GM23338 (cell line): Measurements from ENCODE around the gene PUM1. TPM values are rescaled to one million over a fixed set of nuclear protein-coding genes. Genes with fewer than 3 reads are reported as not detected.

Source experiments
- ATAC-seq: fragments of 200-7000 bp; cut with Tn5 transposase; 3 replicates; pipeline ENCODE4 v1.9.1; 2020
- DNase-seq: peaks from one replicate; pipeline ENCODE4 v3.0.0-alpha.2; 2015; ENCODE audit warnings: low spot score
- H2AFZ ChIP-seq: fragments of 200-600 bp; sonication (generic); 2 replicates; pipeline ENCODE4 v1.8.0; 2016; ENCODE audit warnings: antibody characterized with exemption, mild to moderate bottlenecking, moderate library complexity
- H3F3A ChIP-seq: fragments of 200-600 bp; sonication (generic); replicated peaks from 2 replicates; pipeline ENCODE4 v1.8.0; 2017; ENCODE audit warnings: antibody characterized with exemption, mixed run types, low read depth
- H3K27ac ChIP-seq: fragments of 200-600 bp; sonication (generic); 2 replicates; pipeline ENCODE4 v1.6.1; 2016; ENCODE audit warnings: low read depth
- H3K27me3 ChIP-seq: fragments of 200-600 bp; sonication (generic); 2 replicates; pipeline ENCODE4 v1.8.0; 2016; ENCODE audit warnings: mild to moderate bottlenecking, mixed run types, moderate library complexity; ENCODE audit not compliant: insufficient read depth
- H3K36me3 ChIP-seq: fragments of 200-600 bp; sonication (generic); 2 replicates; pipeline ENCODE4 v1.8.0; 2016; ENCODE audit warnings: mild to moderate bottlenecking; ENCODE audit not compliant: insufficient read depth
- H3K4me1 ChIP-seq: fragments of 200-600 bp; sonication (generic); 2 replicates; pipeline ENCODE4 v1.8.0; 2016; ENCODE audit warnings: mild to moderate bottlenecking, moderate library complexity; ENCODE audit not compliant: insufficient read depth
- H3K4me2 ChIP-seq: fragments of 200-600 bp; sonication (generic); 2 replicates; pipeline ENCODE4 v1.7.1; 2017; ENCODE audit warnings: mixed run types
- H3K4me3 ChIP-seq: fragments of 200-600 bp; sonication (generic); 2 replicates; pipeline ENCODE4 v1.6.1; 2016; ENCODE audit warnings: mixed run types
- H3K79me2 ChIP-seq: fragments of 200-600 bp; sonication (generic); replicated peaks from 2 replicates; pipeline ENCODE4 v1.8.0; 2017; ENCODE audit warnings: mild to moderate bottlenecking; ENCODE audit not compliant: insufficient read depth
- H3K9me2 ChIP-seq: fragments of 200-600 bp; sonication (generic); 2 replicates; pipeline ENCODE4 v1.8.0; 2017; ENCODE audit not compliant: insufficient read depth
- H4K20me1 ChIP-seq: fragments of 200-600 bp; sonication (generic); replicated peaks from 2 replicates; pipeline ENCODE4 v1.8.0; 2017; ENCODE audit warnings: mild to moderate bottlenecking; ENCODE audit not compliant: insufficient read depth
- H3K27ac Mint-ChIP-seq: 2 replicates; pipeline ENCODE4 v1.8.0; 2020; ENCODE audit warnings: inconsistent platforms, mild to moderate bottlenecking, moderate library complexity, mixed read lengths
- H3K27me3 Mint-ChIP-seq: 3 replicates; pipeline ENCODE4 v1.8.0; 2022; ENCODE audit warnings: low read depth, mild to moderate bottlenecking, moderate library complexity, mixed read lengths, inconsistent platforms; ENCODE audit not compliant: insufficient read depth, poor library complexity
- H3K36me3 Mint-ChIP-seq: 3 replicates; pipeline ENCODE4 v1.8.0; 2021; ENCODE audit warnings: low read depth, mild to moderate bottlenecking, inconsistent platforms, moderate library complexity, mixed read lengths
- H3K4me1 Mint-ChIP-seq: 3 replicates; pipeline ENCODE4 v1.8.0; 2020; ENCODE audit warnings: mild to moderate bottlenecking, inconsistent platforms, mixed read lengths
- H3K4me3 Mint-ChIP-seq: 3 replicates; pipeline ENCODE4 v1.8.0; 2021; ENCODE audit warnings: moderate library complexity, mild to moderate bottlenecking, inconsistent platforms, mixed read lengths
- H3K9me3 Mint-ChIP-seq: 3 replicates; pipeline ENCODE4 v1.8.0; 2020; ENCODE audit warnings: moderate library complexity, mild to moderate bottlenecking, inconsistent platforms, mixed read lengths
- CREB1 ChIP-seq: fragments of 250-450 bp; sonication (Bioruptor Pico); IDR thresholded peaks from 2 replicates; pipeline ENCODE4 v1.5.0; 2020; ENCODE audit warnings: low read depth, mild to moderate bottlenecking, moderate library complexity
- EZH2 ChIP-seq: fragments of 200-600 bp; sonication (generic); IDR thresholded peaks from one replicate; pipeline ENCODE4 v1.8.0; 2017; ENCODE audit warnings: antibody characterized with exemption, mild to moderate bottlenecking, low read depth; ENCODE audit not compliant: unreplicated experiment
- EZH2phosphoT487 ChIP-seq: fragments of 200-600 bp; sonication (generic); IDR thresholded peaks from one replicate; pipeline ENCODE4 v1.8.1; 2018; ENCODE audit warnings: antibody characterized with exemption; ENCODE audit not compliant: unreplicated experiment
- JUNB ChIP-seq: IDR thresholded peaks from one replicate; pipeline ENCODE4 v1.6.1; 2016; ENCODE audit warnings: antibody characterized with exemption; ENCODE audit not compliant: unreplicated experiment
- NANOG ChIP-seq: IDR thresholded peaks from 2 replicates; pipeline ENCODE4 v1.6.1; 2016; ENCODE audit warnings: antibody characterized with exemption, borderline replicate concordance
- POLR2AphosphoS5 ChIP-seq: IDR thresholded peaks from 2 replicates; pipeline ENCODE4 v1.6.1; 2016; ENCODE audit warnings: antibody characterized with exemption, low read depth
- STAT1 ChIP-seq: IDR thresholded peaks from one replicate; pipeline ENCODE4 v1.6.1; 2016; ENCODE audit warnings: antibody characterized with exemption; ENCODE audit not compliant: unreplicated experiment
- ZNF114 ChIP-seq: fragments of 250-450 bp; sonication (Bioruptor Pico); IDR thresholded peaks from 2 replicates; pipeline ENCODE4 v1.5.0; 2020; ENCODE audit warnings: mild to moderate bottlenecking, moderate library complexity
- ZNF331 ChIP-seq: fragments of 250-450 bp; sonication (Bioruptor Pico); IDR thresholded peaks from 2 replicates; pipeline ENCODE4 v1.5.0; 2020; ENCODE audit warnings: low read depth, mild to moderate bottlenecking, moderate library complexity
- polyA plus RNA-seq: library from polyadenylated mRNA; unstranded; fragments of >200 nt; fragmentation: Nextera tagmentation; extraction: Ambion mirVana; gene quantifications from 2 replicates; pipeline ENCODE4 v1.2.1, GENCODE V29; 2016
- total RNA-seq: library from RNA; depleted of rRNA; stranded (reverse); fragments of >200 nt; shearing (Covaris generic); gene quantifications from 2 replicates; pipeline ENCODE4 v1.2.3, GENCODE V29; 2014
- TF ChIP-seq, protein P1 (sequence below): IDR thresholded peaks from one replicate; pipeline ENCODE4 v1.6.1; 2018; ENCODE audit warnings: antibody characterized with exemption; ENCODE audit not compliant: unreplicated experiment
- TF ChIP-seq, protein P2 (sequence below): fragments of 250-450 bp; sonication (Bioruptor Pico); IDR thresholded peaks from 2 replicates; pipeline ENCODE4 v1.5.0; 2020; ENCODE audit warnings: mild to moderate bottlenecking, moderate library complexity
- TF ChIP-seq, protein P3 (sequence below), 2 experiments: fragments of 200-600 bp in 1 of 2; sonication (generic) in 1 of 2; conservative IDR thresholded peaks; 2 replicates each; pipeline versions ENCODE4 v1.5.1 to v1.6.1; 2016 to 2017; ENCODE audit warnings: antibody characterized with exemption in 2 of 2, low read depth in 2 of 2, mild to moderate bottlenecking in 2 of 2, moderate library complexity in 1 of 2
- TF ChIP-seq, protein P4 (sequence below): IDR thresholded peaks from 2 replicates; pipeline ENCODE4 v1.6.1; 2016; ENCODE audit warnings: antibody characterized with exemption

The PUM1 gene
- total and polyA plus RNA-seq, 2 experiments from 2014 or later, result 44.4 to 117 TPM

DNA sequence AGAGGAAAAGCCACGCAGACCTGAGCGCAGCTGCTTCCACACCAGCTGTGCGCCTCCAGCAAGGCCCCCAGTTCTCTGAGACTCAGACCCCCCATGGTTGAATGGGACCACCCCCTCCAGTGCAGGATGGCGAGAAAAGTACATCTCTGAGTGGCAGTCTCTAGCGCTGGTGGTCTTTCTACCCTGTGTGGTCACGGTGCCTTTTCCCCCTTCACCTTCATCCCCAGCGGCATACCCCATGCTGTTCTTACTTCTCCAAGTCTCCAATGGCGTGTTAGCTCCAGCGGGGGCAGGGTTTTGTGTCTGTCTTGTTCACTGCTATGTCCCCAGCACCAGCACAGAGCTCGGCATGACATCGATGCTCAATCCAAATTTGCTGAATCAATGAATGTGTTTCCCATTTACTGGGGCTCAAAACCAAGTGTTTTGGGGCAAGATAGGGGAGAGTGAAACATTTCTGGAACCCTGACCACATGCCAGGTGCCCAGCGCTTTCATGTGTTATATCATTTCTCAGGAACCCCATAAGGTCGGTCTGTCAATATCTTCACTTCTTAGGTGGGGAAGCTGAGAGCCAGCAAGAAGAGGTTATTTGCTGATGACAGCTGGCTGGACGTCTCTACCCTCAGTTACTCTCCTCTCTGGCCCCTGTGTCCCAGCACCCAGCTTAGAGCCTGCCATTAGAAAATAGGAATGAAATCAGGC, 156.0 kb downstream of the PUM1 start:
- peaks cover 7% of the 10 kb centered on the region; the same call in 1 of the 2 replicates for H3F3A ChIP-seq
- peaks cover 18% of the 10 kb centered on the region for H3K27me3 ChIP-seq
- H4K20me1 ChIP-seq, result peaks cover 4% of the 10 kb centered on the region; the same call in 1 of the 2 replicates
- Mint-ChIP-seq H3K27me3 (peaks cover 29% of the 10 kb centered on the region), H3K27ac (no peak overlapping the region), H3K9me3 (no peaks in the 10 kb centered on the region; the same call in 2 of the 3 replicates), H3K4me3 (peak overlapping the region; percentile 83), H3K4me1 (peaks cover 44% of the 10 kb centered on the region), H3K36me3 (no peaks in the 10 kb centered on the region; the same call in 2 of the 3 replicates)
- no peak overlapping the region for H3K27ac ChIP-seq
- peak overlapping the region; percentile 77 for H3K4me2 ChIP-seq
- peak; percentile 30 for ATAC-seq
- H3K9me2 ChIP-seq, result no peaks in the 10 kb centered on the region
- H3K4me1 ChIP-seq, result peaks cover 23% of the 10 kb centered on the region
- H3K79me2 ChIP-seq, result no peaks in the 10 kb centered on the region; the same call in 1 of the 2 replicates
- H2AFZ ChIP-seq, result peak overlapping the region; percentile 92
- H3K4me3 ChIP-seq, result peak overlapping the region; percentile 59
- H3K36me3 ChIP-seq, result no peaks in the 10 kb centered on the region
- DNase-seq, result peak; percentile 75
- TF ChIP-seq, protein P1, sequence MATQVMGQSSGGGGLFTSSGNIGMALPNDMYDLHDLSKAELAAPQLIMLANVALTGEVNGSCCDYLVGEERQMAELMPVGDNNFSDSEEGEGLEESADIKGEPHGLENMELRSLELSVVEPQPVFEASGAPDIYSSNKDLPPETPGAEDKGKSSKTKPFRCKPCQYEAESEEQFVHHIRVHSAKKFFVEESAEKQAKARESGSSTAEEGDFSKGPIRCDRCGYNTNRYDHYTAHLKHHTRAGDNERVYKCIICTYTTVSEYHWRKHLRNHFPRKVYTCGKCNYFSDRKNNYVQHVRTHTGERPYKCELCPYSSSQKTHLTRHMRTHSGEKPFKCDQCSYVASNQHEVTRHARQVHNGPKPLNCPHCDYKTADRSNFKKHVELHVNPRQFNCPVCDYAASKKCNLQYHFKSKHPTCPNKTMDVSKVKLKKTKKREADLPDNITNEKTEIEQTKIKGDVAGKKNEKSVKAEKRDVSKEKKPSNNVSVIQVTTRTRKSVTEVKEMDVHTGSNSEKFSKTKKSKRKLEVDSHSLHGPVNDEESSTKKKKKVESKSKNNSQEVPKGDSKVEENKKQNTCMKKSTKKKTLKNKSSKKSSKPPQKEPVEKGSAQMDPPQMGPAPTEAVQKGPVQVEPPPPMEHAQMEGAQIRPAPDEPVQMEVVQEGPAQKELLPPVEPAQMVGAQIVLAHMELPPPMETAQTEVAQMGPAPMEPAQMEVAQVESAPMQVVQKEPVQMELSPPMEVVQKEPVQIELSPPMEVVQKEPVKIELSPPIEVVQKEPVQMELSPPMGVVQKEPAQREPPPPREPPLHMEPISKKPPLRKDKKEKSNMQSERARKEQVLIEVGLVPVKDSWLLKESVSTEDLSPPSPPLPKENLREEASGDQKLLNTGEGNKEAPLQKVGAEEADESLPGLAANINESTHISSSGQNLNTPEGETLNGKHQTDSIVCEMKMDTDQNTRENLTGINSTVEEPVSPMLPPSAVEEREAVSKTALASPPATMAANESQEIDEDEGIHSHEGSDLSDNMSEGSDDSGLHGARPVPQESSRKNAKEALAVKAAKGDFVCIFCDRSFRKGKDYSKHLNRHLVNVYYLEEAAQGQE, result no peak
- TF ChIP-seq JUNB (no peak), NANOG (no peak), EZH2phosphoT487 (no peak), EZH2 (no peak), POLR2AphosphoS5 (no peak), CREB1 (CRISPR knock-in tag) (no peak), ZNF114 (no peak), ZNF331 (no peak), STAT1 (no peak)
- TF ChIP-seq, protein P2, sequence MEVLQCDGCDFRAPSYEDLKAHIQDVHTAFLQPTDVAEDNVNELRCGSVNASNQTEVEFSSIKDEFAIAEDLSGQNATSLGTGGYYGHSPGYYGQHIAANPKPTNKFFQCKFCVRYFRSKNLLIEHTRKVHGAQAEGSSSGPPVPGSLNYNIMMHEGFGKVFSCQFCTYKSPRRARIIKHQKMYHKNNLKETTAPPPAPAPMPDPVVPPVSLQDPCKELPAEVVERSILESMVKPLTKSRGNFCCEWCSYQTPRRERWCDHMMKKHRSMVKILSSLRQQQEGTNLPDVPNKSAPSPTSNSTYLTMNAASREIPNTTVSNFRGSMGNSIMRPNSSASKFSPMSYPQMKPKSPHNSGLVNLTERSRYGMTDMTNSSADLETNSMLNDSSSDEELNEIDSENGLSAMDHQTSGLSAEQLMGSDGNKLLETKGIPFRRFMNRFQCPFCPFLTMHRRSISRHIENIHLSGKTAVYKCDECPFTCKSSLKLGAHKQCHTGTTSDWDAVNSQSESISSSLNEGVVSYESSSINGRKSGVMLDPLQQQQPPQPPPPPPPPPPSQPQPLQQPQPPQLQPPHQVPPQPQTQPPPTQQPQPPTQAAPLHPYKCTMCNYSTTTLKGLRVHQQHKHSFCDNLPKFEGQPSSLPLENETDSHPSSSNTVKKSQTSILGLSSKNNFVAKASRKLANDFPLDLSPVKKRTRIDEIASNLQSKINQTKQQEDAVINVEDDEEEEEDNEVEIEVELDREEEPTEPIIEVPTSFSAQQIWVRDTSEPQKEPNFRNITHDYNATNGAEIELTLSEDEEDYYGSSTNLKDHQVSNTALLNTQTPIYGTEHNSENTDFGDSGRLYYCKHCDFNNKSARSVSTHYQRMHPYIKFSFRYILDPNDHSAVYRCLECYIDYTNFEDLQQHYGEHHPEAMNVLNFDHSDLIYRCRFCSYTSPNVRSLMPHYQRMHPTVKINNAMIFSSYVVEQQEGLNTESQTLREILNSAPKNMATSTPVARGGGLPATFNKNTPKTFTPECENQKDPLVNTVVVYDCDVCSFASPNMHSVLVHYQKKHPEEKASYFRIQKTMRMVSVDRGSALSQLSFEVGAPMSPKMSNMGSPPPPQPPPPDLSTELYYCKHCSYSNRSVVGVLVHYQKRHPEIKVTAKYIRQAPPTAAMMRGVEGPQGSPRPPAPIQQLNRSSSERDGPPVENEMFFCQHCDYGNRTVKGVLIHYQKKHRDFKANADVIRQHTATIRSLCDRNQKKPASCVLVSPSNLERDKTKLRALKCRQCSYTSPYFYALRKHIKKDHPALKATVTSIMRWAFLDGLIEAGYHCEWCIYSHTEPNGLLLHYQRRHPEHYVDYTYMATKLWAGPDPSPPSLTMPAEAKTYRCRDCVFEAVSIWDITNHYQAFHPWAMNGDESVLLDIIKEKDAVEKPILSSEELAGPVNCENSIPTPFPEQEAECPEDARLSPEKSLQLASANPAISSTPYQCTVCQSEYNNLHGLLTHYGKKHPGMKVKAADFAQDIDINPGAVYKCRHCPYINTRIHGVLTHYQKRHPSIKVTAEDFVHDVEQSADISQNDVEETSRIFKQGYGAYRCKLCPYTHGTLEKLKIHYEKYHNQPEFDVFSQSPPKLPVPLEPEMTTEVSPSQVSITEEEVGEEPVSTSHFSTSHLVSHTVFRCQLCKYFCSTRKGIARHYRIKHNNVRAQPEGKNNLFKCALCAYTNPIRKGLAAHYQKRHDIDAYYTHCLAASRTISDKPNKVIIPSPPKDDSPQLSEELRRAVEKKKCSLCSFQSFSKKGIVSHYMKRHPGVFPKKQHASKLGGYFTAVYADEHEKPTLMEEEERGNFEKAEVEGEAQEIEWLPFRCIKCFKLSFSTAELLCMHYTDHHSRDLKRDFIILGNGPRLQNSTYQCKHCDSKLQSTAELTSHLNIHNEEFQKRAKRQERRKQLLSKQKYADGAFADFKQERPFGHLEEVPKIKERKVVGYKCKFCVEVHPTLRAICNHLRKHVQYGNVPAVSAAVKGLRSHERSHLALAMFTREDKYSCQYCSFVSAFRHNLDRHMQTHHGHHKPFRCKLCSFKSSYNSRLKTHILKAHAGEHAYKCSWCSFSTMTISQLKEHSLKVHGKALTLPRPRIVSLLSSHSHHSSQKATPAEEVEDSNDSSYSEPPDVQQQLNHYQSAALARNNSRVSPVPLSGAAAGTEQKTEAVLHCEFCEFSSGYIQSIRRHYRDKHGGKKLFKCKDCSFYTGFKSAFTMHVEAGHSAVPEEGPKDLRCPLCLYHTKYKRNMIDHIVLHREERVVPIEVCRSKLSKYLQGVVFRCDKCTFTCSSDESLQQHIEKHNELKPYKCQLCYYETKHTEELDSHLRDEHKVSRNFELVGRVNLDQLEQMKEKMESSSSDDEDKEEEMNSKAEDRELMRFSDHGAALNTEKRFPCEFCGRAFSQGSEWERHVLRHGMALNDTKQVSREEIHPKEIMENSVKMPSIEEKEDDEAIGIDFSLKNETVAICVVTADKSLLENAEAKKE (CRISPR knock-in tag), result no peak
- TF ChIP-seq, protein P3, sequence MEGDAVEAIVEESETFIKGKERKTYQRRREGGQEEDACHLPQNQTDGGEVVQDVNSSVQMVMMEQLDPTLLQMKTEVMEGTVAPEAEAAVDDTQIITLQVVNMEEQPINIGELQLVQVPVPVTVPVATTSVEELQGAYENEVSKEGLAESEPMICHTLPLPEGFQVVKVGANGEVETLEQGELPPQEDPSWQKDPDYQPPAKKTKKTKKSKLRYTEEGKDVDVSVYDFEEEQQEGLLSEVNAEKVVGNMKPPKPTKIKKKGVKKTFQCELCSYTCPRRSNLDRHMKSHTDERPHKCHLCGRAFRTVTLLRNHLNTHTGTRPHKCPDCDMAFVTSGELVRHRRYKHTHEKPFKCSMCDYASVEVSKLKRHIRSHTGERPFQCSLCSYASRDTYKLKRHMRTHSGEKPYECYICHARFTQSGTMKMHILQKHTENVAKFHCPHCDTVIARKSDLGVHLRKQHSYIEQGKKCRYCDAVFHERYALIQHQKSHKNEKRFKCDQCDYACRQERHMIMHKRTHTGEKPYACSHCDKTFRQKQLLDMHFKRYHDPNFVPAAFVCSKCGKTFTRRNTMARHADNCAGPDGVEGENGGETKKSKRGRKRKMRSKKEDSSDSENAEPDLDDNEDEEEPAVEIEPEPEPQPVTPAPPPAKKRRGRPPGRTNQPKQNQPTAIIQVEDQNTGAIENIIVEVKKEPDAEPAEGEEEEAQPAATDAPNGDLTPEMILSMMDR (conservative IDR thresholded peaks at IDR 0.05; ENCODE audit: low read depth in 2 of 2), result no peak
- TF ChIP-seq, protein P4, sequence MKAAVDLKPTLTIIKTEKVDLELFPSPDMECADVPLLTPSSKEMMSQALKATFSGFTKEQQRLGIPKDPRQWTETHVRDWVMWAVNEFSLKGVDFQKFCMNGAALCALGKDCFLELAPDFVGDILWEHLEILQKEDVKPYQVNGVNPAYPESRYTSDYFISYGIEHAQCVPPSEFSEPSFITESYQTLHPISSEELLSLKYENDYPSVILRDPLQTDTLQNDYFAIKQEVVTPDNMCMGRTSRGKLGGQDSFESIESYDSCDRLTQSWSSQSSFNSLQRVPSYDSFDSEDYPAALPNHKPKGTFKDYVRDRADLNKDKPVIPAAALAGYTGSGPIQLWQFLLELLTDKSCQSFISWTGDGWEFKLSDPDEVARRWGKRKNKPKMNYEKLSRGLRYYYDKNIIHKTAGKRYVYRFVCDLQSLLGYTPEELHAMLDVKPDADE, result no peak
